Astrocyte (in vitro differentiated cells and primary cell): ENCODE measurements around the gene ARVCF.

Source experiments
- EZH2 ChIP-seq: IDR thresholded peaks from 2 replicates; pipeline ENCODE4 v1.6.1; 2012; ENCODE audit warnings: mild to moderate bottlenecking, low read length, inconsistent platforms; ENCODE audit not compliant: insufficient read depth
- TF ChIP-seq, protein P1 (sequence below): IDR thresholded peaks from 2 replicates; pipeline ENCODE4 v1.5.1; 2011; ENCODE audit warnings: low read depth, mild to moderate bottlenecking, inconsistent platforms, low read length, moderate library complexity; ENCODE audit not compliant: insufficient read depth

DNA sequence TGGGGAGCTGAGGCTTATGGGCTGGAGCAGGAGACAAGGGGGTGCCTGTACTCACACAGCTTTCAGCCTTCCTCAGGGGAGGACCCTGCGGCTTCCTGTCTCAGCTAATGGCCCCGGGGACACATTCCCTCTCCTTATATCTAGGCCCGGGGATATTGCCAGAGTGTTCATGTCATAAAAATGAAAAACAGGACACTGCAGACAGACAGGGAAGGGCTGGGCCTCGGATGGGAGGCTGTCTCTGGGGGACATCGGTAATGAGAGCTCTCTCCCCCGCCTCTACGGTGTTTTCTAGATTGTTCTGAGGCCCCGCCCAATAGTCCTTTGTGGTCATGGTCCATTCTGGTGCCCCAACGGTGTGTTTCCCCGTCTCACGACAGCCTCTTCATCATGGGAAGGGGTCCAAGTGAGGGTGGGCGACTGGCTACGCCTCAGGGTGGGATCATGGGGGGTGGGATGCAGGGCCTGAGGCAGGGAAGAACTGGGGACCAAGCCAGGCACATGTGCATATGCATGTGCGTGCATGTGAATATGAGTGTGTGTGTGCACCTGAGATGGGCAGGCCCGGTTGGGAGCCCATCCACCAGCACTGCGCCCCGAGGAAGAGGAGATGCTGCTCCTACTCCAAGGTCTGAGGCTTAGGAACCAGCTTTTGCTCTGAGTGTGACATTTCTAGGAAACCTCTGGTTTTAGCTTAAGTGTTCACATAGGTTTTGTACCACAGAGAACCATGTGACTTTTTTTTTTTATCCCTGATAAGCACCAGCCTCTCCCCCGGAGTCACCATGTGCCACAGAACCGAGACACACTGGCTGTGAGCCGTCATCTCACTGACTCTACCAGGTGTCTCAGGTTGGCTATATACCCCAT is 5.3 kb downstream of the ARVCF start:
- TF ChIP-seq, protein P1, sequence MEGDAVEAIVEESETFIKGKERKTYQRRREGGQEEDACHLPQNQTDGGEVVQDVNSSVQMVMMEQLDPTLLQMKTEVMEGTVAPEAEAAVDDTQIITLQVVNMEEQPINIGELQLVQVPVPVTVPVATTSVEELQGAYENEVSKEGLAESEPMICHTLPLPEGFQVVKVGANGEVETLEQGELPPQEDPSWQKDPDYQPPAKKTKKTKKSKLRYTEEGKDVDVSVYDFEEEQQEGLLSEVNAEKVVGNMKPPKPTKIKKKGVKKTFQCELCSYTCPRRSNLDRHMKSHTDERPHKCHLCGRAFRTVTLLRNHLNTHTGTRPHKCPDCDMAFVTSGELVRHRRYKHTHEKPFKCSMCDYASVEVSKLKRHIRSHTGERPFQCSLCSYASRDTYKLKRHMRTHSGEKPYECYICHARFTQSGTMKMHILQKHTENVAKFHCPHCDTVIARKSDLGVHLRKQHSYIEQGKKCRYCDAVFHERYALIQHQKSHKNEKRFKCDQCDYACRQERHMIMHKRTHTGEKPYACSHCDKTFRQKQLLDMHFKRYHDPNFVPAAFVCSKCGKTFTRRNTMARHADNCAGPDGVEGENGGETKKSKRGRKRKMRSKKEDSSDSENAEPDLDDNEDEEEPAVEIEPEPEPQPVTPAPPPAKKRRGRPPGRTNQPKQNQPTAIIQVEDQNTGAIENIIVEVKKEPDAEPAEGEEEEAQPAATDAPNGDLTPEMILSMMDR: no peak
- no peak for TF ChIP-seq EZH2
